ENCODE data around the gene CNOT10. TPM values are rescaled to one million over a fixed set of nuclear protein-coding genes. Genes with fewer than 3 reads are reported as not detected.

Gene CNOT10
- total and polyA plus RNA-seq, 4 donors, result 14.1 to 57.5 (median 22.1) TPM

- no peak for TF ChIP-seq CTCF (IDR thresholded peaks at IDR 0.05; ENCODE audit: control extremely low read depth, extremely low read depth)
- Histone ChIP-seq H3K27me3 (ENCODE audit: control insufficient read depth in 3 of 3, insufficient read depth in 3 of 3, low read length in 2 of 3) (no peaks in the 10 kb centered on the region), H3K9ac (ENCODE audit: insufficient read depth in 1 of 2, low read length in 2 of 2) (no peak overlapping the region), H3K27ac (ENCODE audit: low read depth in 1 of 2, low read length in 1 of 2) (no peak overlapping the region), H3K4me1 (ENCODE audit: control insufficient read depth in 5 of 5, insufficient read depth in 5 of 5, low read length in 5 of 5) (peaks cover 0 to 8% (median 0%) of the 10 kb centered on the region in 5 donors), H3K9me3 (ENCODE audit: control insufficient read depth in 4 of 4, insufficient read depth in 3 of 4, low read length in 3 of 4) (no peaks in the 10 kb centered on the region), H3K4me3 (no peak overlapping the region), H3K36me3 (ENCODE audit: control insufficient read depth in 4 of 4, insufficient read depth in 4 of 4, low read length in 4 of 4) (peaks cover 4 to 16% (median 5%) of the 10 kb centered on the region in 4 donors)
- DNase-seq (peak in 1 of 3 donors; percentile 5), ATAC-seq (ENCODE audit: insufficient read depth, low FRiP score) (no peak)
- WGBS, 2 donors, result 56% methylated on average over 6 of the region's 6 CpGs
Measured at GRCh38 chr3:32706348-32707025, 21.5 kb downstream of the CNOT10 start.

GRCh38 chr3:32707026-32707370 is 22.0 kb downstream of the CNOT10 start:
- ATAC-seq (ENCODE audit: insufficient read depth, low FRiP score) (no peak), DNase-seq (no peak)
- Histone ChIP-seq H3K9ac (ENCODE audit: insufficient read depth in 1 of 2, low read length in 2 of 2) (no peak overlapping the region), H3K9me3 (ENCODE audit: control insufficient read depth in 4 of 4, insufficient read depth in 3 of 4, low read length in 3 of 4) (no peaks in the 10 kb centered on the region), H3K4me1 (ENCODE audit: control insufficient read depth in 5 of 5, insufficient read depth in 5 of 5, low read length in 5 of 5) (peaks cover 0 to 8% (median 0%) of the 10 kb centered on the region in 5 donors), H3K4me3 (no peak overlapping the region), H3K36me3 (ENCODE audit: control insufficient read depth in 4 of 4, insufficient read depth in 4 of 4, low read length in 4 of 4) (peaks cover 4 to 16% (median 5%) of the 10 kb centered on the region in 4 donors), H3K27ac (ENCODE audit: low read depth in 1 of 2, low read length in 1 of 2) (no peak overlapping the region), H3K27me3 (ENCODE audit: control insufficient read depth in 3 of 3, insufficient read depth in 3 of 3, low read length in 2 of 3) (no peaks in the 10 kb centered on the region)
- no peak for TF ChIP-seq CTCF (IDR thresholded peaks at IDR 0.05; ENCODE audit: control extremely low read depth, extremely low read depth)

- DNase-seq, result no peak
- Histone ChIP-seq H3K9me3 (ENCODE audit: control insufficient read depth in 4 of 4, insufficient read depth in 3 of 4, low read length in 3 of 4) (no peaks in the 10 kb centered on the region), H3K4me3 (no peak overlapping the region)
Measured at GRCh38 chr3:32708672-32709283, 23.8 kb downstream of the CNOT10 start.

More at GRCh38 chr3:32708672-32709283, 23.8 kb downstream of the CNOT10 start:
- no peak for ATAC-seq (ENCODE audit: insufficient read depth, low FRiP score)
- Histone ChIP-seq H3K36me3 (ENCODE audit: control insufficient read depth in 4 of 4, insufficient read depth in 4 of 4, low read length in 4 of 4) (peaks cover 4 to 16% (median 5%) of the 10 kb centered on the region in 4 donors), H3K27me3 (ENCODE audit: control insufficient read depth in 3 of 3, insufficient read depth in 3 of 3, low read length in 2 of 3) (no peaks in the 10 kb centered on the region), H3K27ac (ENCODE audit: low read depth in 1 of 2, low read length in 1 of 2) (no peak overlapping the region), H3K4me1 (ENCODE audit: control insufficient read depth in 5 of 5, insufficient read depth in 5 of 5, low read length in 5 of 5) (peaks cover 0 to 4% (median 0%) of the 10 kb centered on the region in 5 donors), H3K9ac (ENCODE audit: insufficient read depth in 1 of 2, low read length in 2 of 2) (no peak overlapping the region)
- 94 to 97% methylated on average over 3 of the region's 3 CpGs for WGBS, 2 donors
- TF ChIP-seq CTCF (IDR thresholded peaks at IDR 0.05; ENCODE audit: control extremely low read depth, extremely low read depth), result no peak

Measured in lung (tissue), 12 donors.